Activated CD4-positive, alpha-beta T cell treated with anti-CD3 and anti-CD28 coated beads for 48 hours (primary cell): ENCODE results near the gene ZNF593.

Experiments used
- DNase-seq: peaks from one replicate; pipeline ENCODE4 v3.0.0-alpha.2; 2020

Gene ZNF593

GRCh38 chr1:26169669-26170471, at the start of gene ZNF593:
TSS of gene ZNF593 (plus strand) at chr1:26169908. CDS start at chr1:26169984, 76 bp downstream.
- DNase-seq, result peak; percentile 93

DNA sequence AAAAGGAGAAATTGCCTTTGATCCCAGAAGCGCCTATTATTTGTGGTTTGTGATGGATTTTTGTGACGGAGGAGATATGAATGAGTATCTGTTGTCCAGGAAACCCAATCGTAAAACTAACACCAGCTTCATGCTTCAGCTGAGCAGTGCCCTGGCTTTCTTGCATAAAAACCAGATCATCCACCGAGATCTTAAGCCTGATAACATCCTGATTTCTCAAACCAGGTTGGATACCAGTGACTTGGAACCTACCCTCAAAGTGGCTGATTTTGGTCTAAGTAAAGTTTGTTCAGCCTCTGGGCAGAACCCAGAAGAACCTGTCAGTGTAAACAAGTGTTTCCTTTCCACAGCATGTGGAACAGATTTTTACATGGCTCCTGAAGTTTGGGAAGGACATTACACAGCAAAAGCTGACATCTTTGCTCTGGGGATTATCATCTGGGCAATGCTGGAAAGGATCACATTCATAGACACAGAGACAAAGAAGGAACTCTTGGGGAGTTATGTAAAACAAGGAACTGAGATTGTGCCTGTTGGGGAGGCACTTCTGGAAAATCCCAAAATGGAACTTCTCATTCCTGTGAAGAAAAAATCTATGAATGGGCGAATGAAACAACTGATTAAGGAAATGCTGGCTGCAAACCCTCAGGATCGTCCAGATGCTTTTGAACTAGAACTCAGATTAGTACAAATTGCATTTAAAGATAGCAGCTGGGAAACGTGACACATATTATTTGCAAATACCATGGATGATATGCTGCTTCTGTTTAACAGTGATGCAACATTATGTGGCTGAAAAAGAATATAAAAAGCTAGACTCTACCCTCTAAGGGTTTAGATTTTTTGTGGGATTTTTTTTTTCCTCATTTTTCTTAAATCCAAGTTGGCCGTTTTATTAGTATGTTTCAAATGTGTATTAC, 47.6 kb upstream of the ZNF593 start:
- no peak for DNase-seq

DNA sequence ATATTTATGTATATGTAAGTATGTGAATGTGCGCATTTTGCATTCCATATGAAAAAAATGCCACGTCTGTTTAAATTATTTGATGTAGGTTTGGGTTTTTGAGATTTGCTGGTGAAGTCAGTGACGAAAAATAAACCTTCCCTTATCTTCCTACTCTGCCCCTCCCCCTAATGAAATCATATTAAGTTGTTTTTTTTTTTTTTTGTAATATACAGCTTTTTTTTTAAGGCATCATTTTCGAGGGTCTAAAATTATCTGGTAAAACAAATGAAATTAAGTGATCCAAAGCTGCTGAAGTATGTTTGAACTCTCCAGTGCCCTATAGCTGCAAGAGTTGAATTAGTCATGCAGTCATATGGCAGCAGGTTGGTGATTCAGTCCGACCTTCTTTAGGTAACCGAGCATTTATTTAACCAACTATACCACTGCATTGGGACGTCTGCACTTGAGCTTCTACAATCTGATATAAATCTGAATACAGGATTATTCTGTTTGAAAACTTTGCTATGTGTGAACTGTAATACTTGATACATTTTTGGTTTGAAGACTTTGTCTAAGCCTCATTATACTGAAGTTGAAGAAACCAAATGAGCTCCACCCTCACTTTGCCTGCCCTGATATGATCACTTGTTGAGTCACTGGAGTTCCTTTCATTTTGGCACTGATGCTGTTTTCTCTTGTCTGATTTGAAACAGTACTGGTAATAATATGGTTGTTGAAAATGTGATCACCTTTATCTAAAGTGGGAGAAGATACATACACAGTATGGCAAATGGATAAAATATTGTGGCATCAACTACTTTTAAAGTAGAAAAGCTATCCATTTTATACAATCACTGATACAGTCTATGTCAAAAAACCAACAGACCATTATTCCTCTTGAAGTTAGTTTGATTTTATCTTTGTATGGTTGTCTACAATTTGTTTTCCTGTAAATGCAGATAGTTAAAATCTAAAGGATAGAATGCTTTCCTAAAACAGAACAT, 46.4 kb upstream of the ZNF593 start:
- DNase-seq, result peak; percentile 20

- no peak for DNase-seq
Observed at GRCh38 chr1:26124418-26125331, 45.0 kb upstream of the ZNF593 start.

DNA sequence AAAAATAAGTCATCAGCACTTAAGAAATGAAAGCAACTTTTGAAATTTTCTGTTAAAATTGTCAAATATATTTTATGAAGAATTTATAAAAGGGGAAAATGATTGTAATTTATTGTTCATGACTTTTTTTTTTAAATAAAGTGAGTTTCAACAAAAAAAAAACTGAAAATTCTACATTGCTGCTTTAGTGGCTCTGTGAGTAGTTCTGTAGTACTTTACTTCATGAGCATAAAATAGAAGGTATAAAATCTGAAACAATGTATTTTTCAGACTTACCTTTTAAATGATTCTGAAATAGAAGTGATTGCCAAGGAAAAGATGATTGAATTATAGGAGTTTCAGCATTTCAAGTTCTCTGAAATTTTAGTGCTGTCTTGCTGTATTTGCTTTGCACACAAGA, 44.3 kb upstream of the ZNF593 start:
- DNase-seq, result no peak

DNA sequence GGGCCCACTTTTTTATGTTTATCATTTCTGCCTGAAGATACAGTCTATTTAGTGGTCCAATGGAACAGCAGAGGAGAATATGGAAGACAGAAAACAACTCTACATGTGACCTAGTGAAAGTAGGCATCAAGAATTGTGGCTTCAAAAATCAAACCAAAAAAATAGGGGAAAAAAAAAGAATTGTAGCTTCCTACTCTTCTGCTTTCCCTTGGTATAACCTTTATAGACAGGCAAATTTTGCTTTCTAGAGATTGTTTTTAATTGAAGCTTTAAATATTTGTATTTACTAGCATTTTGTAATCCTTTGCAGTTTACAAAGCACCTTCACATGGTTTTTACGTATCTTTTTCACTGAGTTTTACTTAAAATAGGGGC, 43.8 kb upstream of the ZNF593 start:
- DNase-seq, result no peak

GRCh38 chr1:26126321-26127084, 43.2 kb upstream of the ZNF593 start:
- peak; percentile 32 for DNase-seq

- peak; percentile 16 for DNase-seq
Observed at GRCh38 chr1:26127235-26128163, 42.2 kb upstream of the ZNF593 start.

DNA sequence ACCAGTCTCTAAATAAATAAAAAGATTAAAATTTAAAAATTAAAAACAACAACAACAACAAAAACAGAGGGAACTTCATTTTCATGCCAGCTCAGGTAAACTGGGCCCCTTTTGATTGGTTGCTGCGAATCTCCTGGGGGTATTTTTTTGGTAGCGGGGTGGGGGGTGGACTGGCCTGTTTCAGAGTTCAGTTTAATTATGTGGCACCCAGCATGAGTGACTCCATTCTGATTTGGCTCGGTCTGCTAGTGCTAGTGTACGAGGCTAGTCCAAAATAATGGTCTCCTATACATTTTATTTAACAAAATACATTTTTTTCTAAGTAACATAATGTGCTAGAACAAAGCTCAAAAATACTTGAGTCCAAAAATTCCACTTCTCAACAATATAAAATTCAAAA, 39.9 kb upstream of the ZNF593 start:
- no peak for DNase-seq

- no peak for DNase-seq
Observed at GRCh38 chr1:26130695-26131094, 39.0 kb upstream of the ZNF593 start.

DNA sequence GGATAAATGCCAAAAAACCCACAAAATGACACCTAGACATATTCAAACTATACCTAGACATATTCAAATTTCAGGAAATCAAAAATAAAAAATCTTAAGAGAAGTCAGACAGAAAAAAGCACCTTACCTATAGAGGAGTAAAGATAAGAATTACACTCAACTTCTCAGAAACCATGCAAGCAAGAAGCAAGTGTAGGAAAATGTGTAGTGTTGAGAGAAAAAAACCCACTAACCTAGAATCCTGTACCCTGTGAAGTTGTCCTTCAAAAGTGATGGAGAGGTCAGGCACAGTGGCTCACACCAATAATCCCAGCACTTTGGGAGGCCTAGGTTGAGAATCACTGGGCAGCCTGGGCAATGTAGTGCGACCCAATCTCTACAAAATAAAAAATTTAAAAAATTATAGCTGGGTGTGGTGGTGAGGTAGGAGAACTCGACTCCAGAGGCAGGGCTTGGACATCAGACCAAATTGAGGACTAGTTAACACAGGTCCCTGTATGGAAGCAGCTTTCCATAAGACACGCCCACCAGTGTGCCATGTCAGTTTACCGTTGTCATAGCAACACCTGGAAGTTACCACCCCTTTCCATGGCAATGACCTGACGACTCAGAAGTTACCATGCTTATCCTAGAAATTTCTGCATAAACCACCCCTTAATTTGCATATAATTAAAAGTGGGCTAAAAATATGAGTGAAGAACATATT, 37.4 kb upstream of the ZNF593 start:
- no peak for DNase-seq

GRCh38 chr1:26132834-26133167, 36.9 kb upstream of the ZNF593 start:
- no peak for DNase-seq

GRCh38 chr1:26134466-26134865, 35.2 kb upstream of the ZNF593 start:
- DNase-seq, result no peak

DNA sequence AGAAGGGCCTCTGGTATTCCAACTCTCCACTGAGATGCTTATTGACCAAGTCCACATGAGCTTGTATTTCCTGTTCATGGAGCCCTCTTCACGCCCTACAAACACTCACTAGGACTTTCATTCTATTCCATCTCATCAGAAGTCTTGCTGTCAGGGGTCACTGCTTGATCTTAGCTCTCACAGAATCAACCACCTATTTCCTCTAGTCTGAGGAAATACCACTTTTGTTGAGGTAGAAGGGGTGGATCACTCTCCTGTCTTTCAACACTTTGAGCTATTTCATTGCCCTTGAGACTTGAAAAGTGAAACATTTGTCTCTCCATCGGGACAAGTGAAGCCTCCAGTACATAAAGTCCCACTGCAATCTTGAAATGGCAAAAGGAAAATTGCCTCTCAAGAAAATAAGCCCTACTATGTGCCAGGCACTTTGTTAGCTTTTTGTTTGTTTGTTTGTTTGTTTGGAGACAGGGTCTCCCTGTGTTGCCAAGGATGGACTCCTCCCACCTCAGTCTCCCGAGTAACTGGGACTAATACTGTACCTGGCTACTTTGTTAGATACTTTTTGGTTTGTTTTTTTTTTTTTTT, 30.6 kb upstream of the ZNF593 start:
- DNase-seq, result no peak

- no peak for DNase-seq
Observed at GRCh38 chr1:26142159-26142558, 27.5 kb upstream of the ZNF593 start.

GRCh38 chr1:26145041-26145959, 24.4 kb upstream of the ZNF593 start:
- DNase-seq, result peak; percentile 78

- DNase-seq, result no peak
Observed at GRCh38 chr1:26145960-26146294, 23.8 kb upstream of the ZNF593 start.

- no peak for DNase-seq
Observed at GRCh38 chr1:26148887-26149286, 20.8 kb upstream of the ZNF593 start.
